IMR-90 (cell line): ENCODE measurements around the gene RELT. TPM values are rescaled to one million over a fixed set of nuclear protein-coding genes. Genes with fewer than 3 reads are reported as not detected.

ENCODE experiments used
- ATAC-seq: fragments of 200-7000 bp; cut with Tn5 transposase; 2 replicates; pipeline ENCODE4 v1.9.1; 2020; ENCODE audit warnings: low read depth, mild to moderate bottlenecking, moderate library complexity
- BruUV-seq: library from RNA; stranded (reverse); fragments of 400-500 nt; replicated peaks from 2 replicates; lab custom pipeline; 2021; lab: Mats Ljungman, UMichigan
- CTCF ChIA-PET: fragments of 300-600 bp; formaldehyde crosslinking; extraction: SDS; loops from one replicate; lab custom pipeline; 2021; ENCODE audit warnings: antibody characterized with exemption; lab: Yijun Ruan, JAX
- POLR2A ChIA-PET: fragments of 300-600 bp; sonication (Branson Sonifier 250); formaldehyde crosslinking; loops from one replicate; lab custom pipeline; 2022; ENCODE audit warnings: antibody characterized with exemption; ENCODE audit not compliant: unreplicated experiment; lab: Charles Lee
- DNase-seq: peaks from one replicate; pipeline ENCODE4 v3.0.0; 2013
- H2AFZ ChIP-seq: replicated peaks from 2 replicates; pipeline ENCODE3; 2013; ENCODE audit warnings: low read length, mild to moderate bottlenecking; ENCODE audit not compliant: poor library complexity
- H2AK5ac ChIP-seq: 2 replicates; pipeline ENCODE4 v1.6.1; 2013; ENCODE audit warnings: low read depth, low read length, inconsistent platforms
- H2AK9ac ChIP-seq: replicated peaks from 2 replicates; pipeline ENCODE3; 2013; ENCODE audit warnings: mild to moderate bottlenecking, low read depth, low read length, moderate library complexity; ENCODE audit not compliant: poor library complexity
- H2BK120ac ChIP-seq: 2 replicates; pipeline ENCODE4 v1.6.1; 2013; ENCODE audit warnings: low read depth, low read length, inconsistent platforms
- H2BK15ac ChIP-seq: 3 replicates; pipeline ENCODE4 v1.6.1; 2013; ENCODE audit warnings: low read depth, low read length, inconsistent platforms
- H2BK20ac ChIP-seq: 2 replicates; pipeline ENCODE4 v1.6.1; 2013; ENCODE audit warnings: low read depth, mild to moderate bottlenecking, inconsistent platforms, low read length, moderate library complexity
- H2BK5ac ChIP-seq: 2 replicates; pipeline ENCODE4 v1.6.1; 2013; ENCODE audit warnings: mild to moderate bottlenecking, low read depth, low read length, inconsistent platforms; ENCODE audit not compliant: poor library complexity, severe bottlenecking
- H3K14ac ChIP-seq: replicated peaks from 2 replicates; pipeline ENCODE4 v1.6.1; 2013; ENCODE audit warnings: low read depth, low read length, inconsistent platforms
- H3K18ac ChIP-seq: 2 replicates; pipeline ENCODE4 v1.6.1; 2013; ENCODE audit warnings: low read depth, low read length, control low read depth
- H3K23ac ChIP-seq: 2 replicates; pipeline ENCODE4 v1.6.1; 2013; ENCODE audit warnings: low read depth, low read length, inconsistent platforms
- H3K27ac ChIP-seq: 2 replicates; pipeline ENCODE4 v1.5.1; 2013; ENCODE audit warnings: mild to moderate bottlenecking, control low read depth, low read length; ENCODE audit not compliant: insufficient read depth
- H3K27me3 ChIP-seq: 2 replicates; pipeline ENCODE4 v1.6.1; 2013; ENCODE audit warnings: low read length; ENCODE audit not compliant: control insufficient read depth, insufficient read depth
- H3K36me3 ChIP-seq: 2 replicates; pipeline ENCODE4 v1.6.1; 2013; ENCODE audit warnings: low read length, mixed read lengths; ENCODE audit not compliant: control insufficient read depth, insufficient read depth
- H3K4ac ChIP-seq: 2 replicates; pipeline ENCODE4 v1.6.1; 2013; ENCODE audit warnings: low read depth, low read length, inconsistent platforms
- H3K4me1 ChIP-seq: 2 replicates; pipeline ENCODE4 v1.6.1; 2013; ENCODE audit warnings: low read length, mixed read lengths; ENCODE audit not compliant: control insufficient read depth, insufficient read depth
- H3K4me2 ChIP-seq: 2 replicates; pipeline ENCODE4 v1.6.1; 2013; ENCODE audit warnings: low read depth, mild to moderate bottlenecking, control low read depth, low read length, moderate library complexity
- H3K4me3 ChIP-seq: 2 replicates; pipeline ENCODE4 v1.5.1; 2013; ENCODE audit warnings: low read depth, mild to moderate bottlenecking, control low read depth, low read length, moderate library complexity; ENCODE audit not compliant: insufficient read depth
- H3K56ac ChIP-seq: 2 replicates; pipeline ENCODE4 v1.6.1; 2013; ENCODE audit warnings: low read length, inconsistent platforms; ENCODE audit not compliant: insufficient read depth; ENCODE audit errors: extremely low read depth
- H3K79me1 ChIP-seq, 2 experiments: 2 replicates each; pipeline ENCODE4 v1.6.1; 2013; ENCODE audit warnings: low read length in 2 of 2, inconsistent platforms in 1 of 2, low read depth in 1 of 2
- H3K9ac ChIP-seq: 2 replicates; pipeline ENCODE4 v1.6.1; 2013; ENCODE audit warnings: low read depth, low read length, control low read depth
- H3K9me1 ChIP-seq: 2 replicates; pipeline ENCODE4 v1.6.1; 2013; ENCODE audit warnings: low read length, inconsistent platforms; ENCODE audit not compliant: insufficient read depth
- H3K9me3 ChIP-seq: 2 replicates; pipeline ENCODE4 v1.6.1; 2013; ENCODE audit warnings: low read length; ENCODE audit not compliant: control insufficient read depth, insufficient read depth
- H4K20me1 ChIP-seq: 2 replicates; pipeline ENCODE4 v1.6.1; 2013; ENCODE audit warnings: low read length, inconsistent platforms; ENCODE audit not compliant: insufficient read depth
- H4K5ac ChIP-seq: 2 replicates; pipeline ENCODE4 v1.6.1; 2013; ENCODE audit warnings: mild to moderate bottlenecking, low read depth, low read length, control low read depth
- H4K8ac ChIP-seq, 2 experiments: 2 replicates each; pipeline ENCODE4 v1.6.1; 2013; ENCODE audit warnings: low read depth in 2 of 2, low read length in 2 of 2, control low read depth in 1 of 2, inconsistent platforms in 1 of 2
- H4K91ac ChIP-seq: 2 replicates; pipeline ENCODE4 v1.6.1; 2013; ENCODE audit warnings: low read depth, low read length, inconsistent platforms; ENCODE audit not compliant: insufficient read depth
- MAZ ChIP-seq: IDR thresholded peaks from 2 replicates; pipeline ENCODE4 v1.6.1; 2012; ENCODE audit warnings: low read depth, mild to moderate bottlenecking, low read length, improper control_type of control experiment, moderate library complexity, borderline replicate concordance
- WGBS, 2 experiments: methylation state at CpG; one replicate each; pipeline versions ENCODE4 v1.1.5 to v1.1.7; 2013; ENCODE audit warnings: missing lambda C conversion rate in 2 of 2; ENCODE audit not compliant: insufficient read length in 1 of 2; ENCODE audit errors: extremely low coverage in 2 of 2; 5-methylcytosine and 5-hydroxymethylcytosine counted together
- dilution Hi-C: fragments of 300-500 bp; cut with HindIII; formaldehyde crosslinking; loops from one replicate; pipeline ENCODE4 v1.14.3; 2018; ENCODE audit warnings: low sequenced_read_pairs; ENCODE audit not compliant: unreplicated experiment
- in situ Hi-C: fragments of 300-500 bp; cut with MboI; formaldehyde crosslinking; loops from 3 replicates; pipeline ENCODE4 v1.14.3; 2019; ENCODE audit warnings: low sequenced_read_pairs, inconsistent platforms, mixed read lengths
- intact Hi-C: fragments of 100-400 bp; cut with micrococcal nuclease; formaldehyde crosslinking; loops from 2 replicates; pipeline ENCODE4 v1.10.0; 2022
- polyA plus RNA-seq, 3 experiments: library from polyadenylated mRNA; depleted of rRNA; stranded (reverse); fragments of >200 nt; gene quantifications; 2 replicates each; pipeline ENCODE4 v1.2.3, GENCODE V29; 2012; ENCODE audit warnings: low replicate concordance in 1 of 3
- total RNA-seq: library from RNA; depleted of rRNA; stranded (reverse); fragments of >200 nt; gene quantifications from 2 replicates; pipeline ENCODE4 v1.2.3, GENCODE V29; 2012

The RELT gene
- total and polyA plus RNA-seq, 2 of the 4 experiments (the other 2 are of a cell fraction) = 2.3 to 5.3 TPM

DNA sequence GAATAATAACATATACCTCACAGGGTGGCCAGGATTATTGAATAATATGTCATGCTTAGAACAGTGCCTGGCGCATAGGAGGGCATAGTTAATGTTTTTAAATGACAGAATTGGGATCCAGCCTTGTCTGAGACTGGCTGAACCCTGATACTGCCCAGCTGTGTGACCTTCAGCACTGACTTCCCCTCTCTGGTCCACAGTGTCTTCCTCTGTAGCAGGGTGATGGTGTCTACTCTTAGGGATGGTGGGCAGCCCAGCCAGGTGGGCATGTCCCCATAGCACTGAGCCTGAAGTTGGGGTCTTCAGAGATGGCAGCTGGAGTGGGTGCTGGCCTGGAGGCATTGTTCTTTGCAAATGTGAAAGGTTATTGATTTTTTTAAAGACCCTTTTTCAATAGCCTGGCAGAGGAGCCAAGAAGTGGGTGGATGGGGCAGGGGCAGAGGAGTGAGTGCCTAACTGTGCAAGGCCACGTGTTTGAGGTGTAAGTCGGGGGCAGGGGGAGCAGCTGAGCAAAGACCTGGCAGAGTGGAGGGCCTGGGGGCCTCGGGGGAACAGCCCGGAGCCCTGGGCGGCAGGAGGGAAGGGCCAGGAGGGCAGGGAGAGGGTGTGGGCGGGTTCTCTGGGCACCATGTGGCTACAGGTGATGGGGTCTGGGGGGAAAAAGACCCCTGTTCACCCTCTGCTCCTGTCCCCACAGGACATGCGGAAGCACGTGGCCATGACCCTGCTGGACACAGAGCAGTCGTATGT, 29.8 kb upstream of the RELT start:
- H3K23ac ChIP-seq = no peak overlapping the region
- dilution Hi-C loops (no loop called here), intact Hi-C loops (no loop called here), in situ Hi-C loops (no loop called here)
- no peak overlapping the region for H3K9ac ChIP-seq
- H4K91ac ChIP-seq = no peak overlapping the region
- no peak overlapping the region for H2BK120ac ChIP-seq
- no peak overlapping the region for H2AFZ ChIP-seq
- H3K79me1 ChIP-seq = peaks cover 18 to 91% of the 10 kb centered on the region in 2 experiments; a peak in 3 of 4 replicates
- H3K9me3 ChIP-seq = no peaks in the 10 kb centered on the region
- peaks cover 99% of the 10 kb centered on the region for H4K20me1 ChIP-seq
- no peak overlapping the region for H2BK5ac ChIP-seq
- no peak overlapping the region for H2AK9ac ChIP-seq
- H3K27me3 ChIP-seq = no peaks in the 10 kb centered on the region
- no peak overlapping the region for H3K27ac ChIP-seq
- no peak overlapping the region for H2BK20ac ChIP-seq
- ATAC-seq (no peak), DNase-seq (no peak)
- H3K9me1 ChIP-seq = peaks cover 13% of the 10 kb centered on the region; the same call in 1 of the 2 replicates
- ChIA-PET POLR2A (no interaction called here), CTCF (no interaction called here)
- H3K14ac ChIP-seq = no peak overlapping the region
- H3K4me2 ChIP-seq = no peak overlapping the region
- no peak overlapping the region for H4K5ac ChIP-seq
- no peak overlapping the region for H3K4ac ChIP-seq
- 73% methylated on average over 4 of the region's 10 CpGs; no CpG with 5 or more reads in 1 of the 2 experiments for WGBS, 2 experiments
- H4K8ac ChIP-seq = no peak overlapping the region
- H3K4me1 ChIP-seq = peaks cover 24% of the 10 kb centered on the region
- H3K36me3 ChIP-seq = peaks cover 25% of the 10 kb centered on the region
- H2BK15ac ChIP-seq = no peak overlapping the region
- no peak overlapping the region for H2AK5ac ChIP-seq
- no peak overlapping the region for H3K56ac ChIP-seq
- no TSS peak for BruUV-seq
- TF ChIP-seq MAZ = no peak
- H3K4me3 ChIP-seq = no peak overlapping the region
- H3K18ac ChIP-seq = no peak overlapping the region
